Uterus (tissue), 4 donors: ENCODE results near the gene VPS4A. TPM values are rescaled to one million over a fixed set of nuclear protein-coding genes. Genes with fewer than 3 reads are reported as not detected.
"Not testable (repeated sequence)": the region's sequence is repeated elsewhere in the genome, so short reads cannot be mapped to it uniquely, and the experiment has no call there.

Experiments used
- DNase-seq, 2 donors: peaks; one replicate each; pipeline ENCODE4 v3.0.0-alpha.2; 2019 to 2020
- H3K27ac ChIP-seq, 2 donors: fragments of 200-600 bp; sonication (generic); 1 replicate in 1 of 2; 2 replicates in 1 of 2; pipeline ENCODE4 v1.5.1; 2016 to 2018
- H3K27me3 ChIP-seq, 2 donors: fragments of 200-600 bp; sonication (generic); one replicate each; pipeline ENCODE4 v1.5.1; 2018 to 2019; ENCODE audit warnings: control low read depth in 1 of 2
- H3K36me3 ChIP-seq, 2 donors: fragments of 200-600 bp; sonication (generic); one replicate each; pipeline ENCODE4 v1.5.1; 2019; ENCODE audit warnings: control low read depth in 1 of 2
- H3K4me1 ChIP-seq, 2 donors: fragments of 200-600 bp; sonication (generic); one replicate each; pipeline ENCODE4 v1.5.1; 2018 to 2019; ENCODE audit warnings: control low read depth in 1 of 2
- H3K4me3 ChIP-seq, 2 donors: fragments of 200-600 bp; sonication (generic); 1 replicate in 1 of 2; 2 replicates in 1 of 2; pipeline ENCODE4 v1.5.1; 2018 to 2019; ENCODE audit warnings: mild to moderate bottlenecking in 1 of 2
- H3K9me3 ChIP-seq, 2 donors: fragments of 200-600 bp; sonication (generic); one replicate each; pipeline ENCODE4 v1.5.1; 2019; ENCODE audit warnings: control low read depth in 1 of 2
- CTCF ChIP-seq, 4 experiments: fragments of 200-600 bp in 2 of 4; fragments of 450-650 bp in 2 of 4; sonication (generic) in 2 of 4; IDR thresholded peaks; one replicate each; pipeline ENCODE4 v1.5.1; 2016 to 2019; ENCODE audit warnings: antibody characterized with exemption in 4 of 4, mild to moderate bottlenecking in 2 of 4, moderate library complexity in 1 of 4
- POLR2A ChIP-seq, 2 donors: fragments of 450-650 bp; IDR thresholded peaks; one replicate each; pipeline ENCODE4 v1.6.1; 2016; ENCODE audit warnings: antibody characterized with exemption in 2 of 2, mild to moderate bottlenecking in 1 of 2, moderate library complexity in 1 of 2
- intact Hi-C: fragments of 100-400 bp; cut with DNase I; formaldehyde crosslinking; loops from one replicate; pipeline ENCODE4 v1.15.1; 2023; ENCODE audit warnings: low total_unique reads
- total RNA-seq, 4 donors: library from RNA; depleted of rRNA in 3 of 4; stranded (reverse); fragments of >200 nt in 3 of 4; gene quantifications; one replicate each; pipeline versions ENCODE4 v1.1.0 to v1.2.4, GENCODE V29; 2014 to 2023
- donor health status: DM: yes; HTN: yes; CAD: no.

Gene VPS4A
- total RNA-seq, 4 donors from 2014 or later, result 14.6 to 39.5 (median 25.0) TPM

DNA sequence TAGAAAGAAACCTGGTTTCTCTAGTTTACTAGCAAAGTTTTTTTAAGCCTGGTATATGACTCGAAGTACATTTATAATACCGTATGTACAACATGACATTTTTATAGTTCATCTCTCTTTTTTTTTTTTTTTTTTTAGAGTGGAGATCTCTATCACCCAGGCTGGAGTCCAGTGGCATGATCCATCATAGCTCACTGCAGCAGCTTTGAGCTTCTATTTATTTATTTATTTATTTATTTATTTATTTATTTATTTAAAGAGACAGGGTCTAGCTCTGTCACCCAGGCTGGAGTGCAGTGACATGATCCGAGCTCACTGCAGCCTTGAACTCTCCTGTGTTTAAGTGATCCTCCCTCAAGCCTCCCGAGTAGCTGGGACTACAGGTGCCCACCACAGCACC is 25.9 kb upstream of the VPS4A start:
- Histone ChIP-seq H3K27ac (no peak overlapping the region), H3K36me3 (no peaks in the 10 kb centered on the region), H3K4me3 (no peak overlapping the region), H3K4me1 (peaks cover 0 to 11% of the 10 kb centered on the region in 2 donors), H3K27me3 (no peaks in the 10 kb centered on the region), H3K9me3 (no peaks in the 10 kb centered on the region)
- no peak for TF ChIP-seq POLR2A (IDR thresholded peaks at IDR 0.05)
- no peak for TF ChIP-seq CTCF (IDR thresholded peaks at IDR 0.05)
- intact Hi-C loops, result loop anchor here (5.0 kb wide), 1 partner anchor 133 kb away; no protein-coding TSS in a partner anchor
- DNase-seq, result no peak

DNA sequence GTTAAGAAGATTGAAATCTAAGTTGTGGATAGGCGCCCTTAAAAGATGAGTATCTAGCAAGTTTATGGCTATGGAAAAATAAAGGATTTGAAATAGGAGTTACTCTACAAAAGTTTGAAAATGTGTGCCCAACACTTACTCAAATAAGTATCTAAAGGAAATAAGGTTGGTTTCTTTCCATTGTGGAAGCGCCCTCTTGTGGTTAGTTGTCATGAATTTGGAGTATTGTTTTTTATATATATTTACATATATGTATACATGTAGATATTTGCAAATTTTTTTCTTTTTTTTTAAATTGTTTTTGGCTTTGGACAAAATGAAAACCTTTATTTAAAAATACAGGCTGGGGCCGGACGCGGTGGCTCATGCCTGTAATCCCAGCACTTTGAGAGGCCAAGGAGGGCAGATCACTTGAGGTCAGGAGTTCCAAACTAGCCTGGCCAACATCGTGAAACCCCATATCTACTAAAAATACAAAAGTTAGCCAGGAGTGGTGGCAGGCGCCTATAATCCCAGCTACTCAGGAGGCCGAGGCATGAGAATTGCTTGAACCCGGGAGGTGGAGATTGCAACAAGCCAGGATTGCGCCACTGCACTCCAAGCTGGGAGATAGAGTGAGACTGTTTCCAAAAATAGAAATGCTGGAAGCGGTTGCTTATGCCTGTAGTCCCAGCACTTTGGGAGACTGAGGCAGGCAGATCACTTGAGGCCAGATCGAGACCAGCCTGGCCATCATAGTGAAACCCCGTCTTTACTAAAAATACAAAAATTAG is 24.0 kb upstream of the VPS4A start:
- intact Hi-C loops, result loop anchor here (5.0 kb wide), 1 partner anchor 135 kb away; no protein-coding TSS in a partner anchor
- H3K27ac ChIP-seq, result peak overlapping the region; percentile 30 to 53

GRCh38 chr16:69291657-69292056 is 19.5 kb upstream of the VPS4A start:
- H3K4me1 ChIP-seq, H3K36me3 ChIP-seq, H3K4me3 ChIP-seq, H3K9me3 ChIP-seq, intact Hi-C loops, H3K27ac ChIP-seq, H3K27me3 ChIP-seq, DNase-seq: not testable (repeated sequence)

More for the DNA sequence above, 24.0 kb upstream of the VPS4A start:
- H3K27me3 ChIP-seq, result no peaks in the 10 kb centered on the region
- H3K9me3 ChIP-seq, result no peaks in the 10 kb centered on the region
- H3K4me3 ChIP-seq, result no peak overlapping the region
- H3K4me1 ChIP-seq, result peaks cover 0 to 11% of the 10 kb centered on the region in 2 donors
- DNase-seq, result peak; percentile 75 to 77
- H3K36me3 ChIP-seq, result no peaks in the 10 kb centered on the region
- TF ChIP-seq CTCF (IDR thresholded peaks at IDR 0.05), result peak; percentile 57 to 75 (median 69)
- no peak for TF ChIP-seq POLR2A (IDR thresholded peaks at IDR 0.05)

DNA sequence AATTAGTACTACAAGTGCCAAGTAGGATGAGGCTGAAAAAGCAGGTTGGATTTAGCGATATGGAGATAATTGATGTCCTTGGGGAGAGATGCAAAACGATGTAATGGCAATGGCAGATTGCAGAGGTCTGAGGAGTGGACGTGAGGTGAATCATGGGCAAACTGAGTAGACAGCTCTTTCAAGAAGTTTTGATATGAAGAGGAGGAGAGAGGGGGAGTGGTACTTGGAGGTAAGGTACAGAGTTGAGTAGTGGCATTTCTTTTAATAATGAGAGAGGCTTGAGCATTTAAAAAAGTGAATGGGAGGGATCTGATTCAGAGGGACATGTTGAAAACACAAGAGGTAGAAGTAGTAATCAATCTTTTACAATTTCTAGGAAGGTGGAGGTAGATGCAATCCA is 17.7 kb upstream of the VPS4A start:
- Histone ChIP-seq H3K27me3 (no peaks in the 10 kb centered on the region), H3K4me3 (no peak overlapping the region), H3K9me3 (no peaks in the 10 kb centered on the region), H3K27ac (no peak overlapping the region), H3K4me1 (no peaks in the 10 kb centered on the region), H3K36me3 (no peaks in the 10 kb centered on the region)
- intact Hi-C loops, result no loop called here
- TF ChIP-seq POLR2A (IDR thresholded peaks at IDR 0.05), result no peak
- no peak for TF ChIP-seq CTCF (IDR thresholded peaks at IDR 0.05)
- DNase-seq, result no peak

DNA sequence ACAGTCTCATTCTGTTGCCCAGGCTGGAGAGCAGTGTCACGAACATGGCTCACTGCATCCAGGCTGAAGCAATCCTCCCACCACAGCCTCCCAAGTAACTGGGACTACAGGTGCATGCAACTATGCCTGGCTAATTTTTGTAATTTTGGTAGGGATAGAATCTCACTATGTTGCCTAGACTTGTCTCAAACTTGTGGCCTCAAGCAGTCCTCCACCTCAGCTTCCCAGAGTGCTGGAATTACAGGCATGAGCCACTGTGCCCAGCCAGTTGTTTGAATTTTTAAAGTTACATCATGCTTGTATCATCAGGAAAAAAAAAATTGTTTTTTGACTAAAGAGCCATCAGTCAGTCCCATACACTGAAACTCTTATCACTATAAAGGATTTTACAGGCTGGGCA is 17.1 kb upstream of the VPS4A start:
- intact Hi-C loops, result no loop called here
- Histone ChIP-seq H3K27me3 (no peaks in the 10 kb centered on the region), H3K4me1 (no peaks in the 10 kb centered on the region), H3K36me3 (no peaks in the 10 kb centered on the region), H3K27ac (no peak overlapping the region), H3K9me3 (no peaks in the 10 kb centered on the region), H3K4me3 (no peak overlapping the region)
- DNase-seq, result no peak
- TF ChIP-seq POLR2A (IDR thresholded peaks at IDR 0.05) (no peak), CTCF (IDR thresholded peaks at IDR 0.05) (no peak)

- H3K4me3 ChIP-seq, DNase-seq, intact Hi-C loops, H3K27ac ChIP-seq, H3K36me3 ChIP-seq, H3K4me1 ChIP-seq, H3K27me3 ChIP-seq, H3K9me3 ChIP-seq: not testable (repeated sequence)
Observed at GRCh38 chr16:69296771-69297170, 14.4 kb upstream of the VPS4A start.
